GM23248 (cell line): ENCODE data around the gene MICOS13. TPM values are rescaled to one million over a fixed set of nuclear protein-coding genes. Genes with fewer than 3 reads are reported as not detected.

Source experiments
- DNase-seq: peaks from one replicate; pipeline ENCODE4 v3.0.0-alpha.2; 2015
- H2AFZ ChIP-seq: fragments of 200-600 bp; sonication (generic); 2 replicates; pipeline ENCODE4 v1.6.1; 2016; ENCODE audit warnings: antibody characterized with exemption
- H3F3A ChIP-seq: fragments of 200-600 bp; sonication (generic); 2 replicates; pipeline ENCODE4 v1.6.1; 2016; ENCODE audit warnings: mild to moderate bottlenecking, antibody characterized with exemption, mixed run types; ENCODE audit not compliant: insufficient read depth
- H3K27ac ChIP-seq: fragments of 200-600 bp; sonication (generic); 2 replicates; pipeline ENCODE4 v1.5.1; 2016; ENCODE audit warnings: mild to moderate bottlenecking
- H3K27me3 ChIP-seq: fragments of 200-600 bp; sonication (generic); replicated peaks from 2 replicates; pipeline ENCODE4 v1.6.1; 2016; ENCODE audit warnings: mild to moderate bottlenecking; ENCODE audit not compliant: insufficient read depth
- H3K36me3 ChIP-seq: fragments of 200-600 bp; sonication (generic); 2 replicates; pipeline ENCODE4 v1.6.1; 2016; ENCODE audit warnings: low read depth, mild to moderate bottlenecking
- H3K4me1 ChIP-seq: fragments of 200-600 bp; sonication (generic); 2 replicates; pipeline ENCODE4 v1.6.1; 2016; ENCODE audit warnings: mild to moderate bottlenecking; ENCODE audit not compliant: insufficient read depth
- H3K4me2 ChIP-seq: fragments of 200-600 bp; sonication (generic); one replicate; pipeline ENCODE4 v1.6.1; 2016; ENCODE audit warnings: mild to moderate bottlenecking; ENCODE audit not compliant: unreplicated experiment
- H3K4me3 ChIP-seq: fragments of 200-600 bp; sonication (generic); 2 replicates; pipeline ENCODE4 v1.5.1; 2016; ENCODE audit warnings: mild to moderate bottlenecking
- H3K79me2 ChIP-seq: fragments of 200-600 bp; sonication (generic); 2 replicates; pipeline ENCODE4 v1.6.1; 2016; ENCODE audit warnings: mild to moderate bottlenecking; ENCODE audit not compliant: insufficient read depth
- H3K9ac ChIP-seq: fragments of 200-600 bp; sonication (generic); 2 replicates; pipeline ENCODE4 v1.6.1; 2016; ENCODE audit warnings: mild to moderate bottlenecking
- H3K9me2 ChIP-seq: fragments of 200-600 bp; sonication (generic); 2 replicates; pipeline ENCODE4 v1.6.1; 2016; ENCODE audit warnings: mixed run types, mild to moderate bottlenecking, moderate library complexity; ENCODE audit not compliant: insufficient read depth
- H3K9me3 ChIP-seq: fragments of 200-600 bp; sonication (generic); one replicate; pipeline ENCODE4 v1.6.1; 2017; ENCODE audit warnings: low read depth
- H4K20me1 ChIP-seq: fragments of 200-600 bp; sonication (generic); 2 replicates; pipeline ENCODE4 v1.6.0; 2016; ENCODE audit not compliant: insufficient read depth
- EZH2 ChIP-seq: fragments of 200-600 bp; sonication (generic); IDR thresholded peaks from 2 replicates; pipeline ENCODE4 v1.6.1; 2018; ENCODE audit warnings: antibody characterized with exemption, mild to moderate bottlenecking; ENCODE audit not compliant: insufficient read depth, poor library complexity, severe bottlenecking
- EZH2phosphoT487 ChIP-seq: fragments of 200-600 bp; sonication (generic); IDR thresholded peaks from 2 replicates; pipeline ENCODE4 v1.6.1; 2018; ENCODE audit warnings: antibody characterized with exemption, moderate library complexity, mild to moderate bottlenecking, low read depth; ENCODE audit not compliant: insufficient read depth
- WGBS, 2 experiments: methylation state at CpG; one replicate each; pipeline ENCODE4 v1.1.6; 2015 to 2017; ENCODE audit warnings: low lambda C conversion rate in 2 of 2, low coverage in 1 of 2; ENCODE audit errors: missing lambda C conversion rate in 2 of 2; 5-methylcytosine and 5-hydroxymethylcytosine counted together
- in situ Hi-C: fragments of 300-500 bp; cut with MboI; formaldehyde crosslinking; loops from 2 replicates; pipeline ENCODE4 v1.15.0; 2020
- polyA plus RNA-seq: library from polyadenylated mRNA; unstranded; fragments of >200 nt; fragmentation: Nextera tagmentation; extraction: Ambion mirVana; gene quantifications from 2 replicates; pipeline ENCODE4 v1.2.1, GENCODE V29; 2016
- total RNA-seq: library from RNA; depleted of rRNA; stranded (reverse); fragments of >200 nt; shearing (Covaris generic); gene quantifications from 2 replicates; pipeline ENCODE4 v1.2.3, GENCODE V29; 2014

MICOS13 gene
- total and polyA plus RNA-seq, 2 experiments from 2014 or later = 44.5 to 147 TPM

DNA sequence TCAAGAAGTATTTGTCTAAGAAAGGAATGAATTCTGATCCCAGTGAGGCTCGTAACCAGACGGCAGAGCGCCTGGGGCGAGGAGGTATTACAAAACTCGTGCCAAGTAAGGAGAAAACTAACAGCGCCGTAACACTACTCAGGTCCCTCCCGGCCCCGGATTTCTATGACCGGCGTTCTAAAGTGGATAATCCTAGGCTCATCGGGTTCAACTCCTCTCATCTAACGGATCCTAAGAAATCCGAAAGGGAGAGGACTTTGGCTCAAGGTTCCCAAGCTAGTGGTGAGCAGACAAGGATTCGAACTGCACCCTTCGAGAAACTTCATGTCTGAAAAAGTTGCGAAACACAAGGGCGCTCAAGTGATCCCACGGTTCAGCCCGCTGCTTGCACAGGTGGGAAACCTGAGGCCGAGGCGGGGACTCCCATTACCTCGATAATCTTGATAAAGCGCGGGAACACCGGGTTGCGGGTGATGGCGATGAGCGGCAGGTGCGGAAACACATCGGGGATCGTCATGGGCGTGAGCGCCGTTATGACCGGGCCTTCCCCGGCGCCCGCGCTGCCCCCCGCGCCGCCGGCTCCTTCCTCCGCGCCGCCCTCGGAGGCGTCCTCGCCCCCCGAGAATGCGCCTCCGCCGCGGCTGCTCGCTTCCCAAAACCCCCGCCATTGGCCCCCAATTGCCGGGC lies 39.1 kb upstream of the MICOS13 start:
- peaks cover 53% of the 10 kb centered on the region for H3K79me2 ChIP-seq
- H3K27me3 ChIP-seq = no peaks in the 10 kb centered on the region
- peaks cover 6% of the 10 kb centered on the region; the same call in 1 of the 2 replicates for H3K36me3 ChIP-seq
- in situ Hi-C loops = no loop called here
- DNase-seq = peak; percentile 74
- H3K9ac ChIP-seq = peak overlapping the region; percentile 100
- peak overlapping the region; percentile 100 for H3K27ac ChIP-seq
- H3K9me3 ChIP-seq = no peaks in the 10 kb centered on the region
- no peaks in the 10 kb centered on the region for H3K9me2 ChIP-seq
- peaks cover 17% of the 10 kb centered on the region for H3K4me1 ChIP-seq
- H2AFZ ChIP-seq = 0 out of 2 replicates have a peak overlapping the region, but pooled peaks have one; percentile 4
- H3F3A ChIP-seq = peaks cover 24% of the 10 kb centered on the region
- peak overlapping the region; percentile 97 for H3K4me3 ChIP-seq
- H3K4me2 ChIP-seq = peak overlapping the region; percentile 99
- WGBS, 2 experiments = 2 to 3% methylated on average over 40 to 50 of the region's 58 CpGs
- H4K20me1 ChIP-seq = peaks cover 4% of the 10 kb centered on the region
- TF ChIP-seq EZH2 = no peak
- no peak for TF ChIP-seq EZH2phosphoT487

- in situ Hi-C loops = no loop called here
- H4K20me1 ChIP-seq = peaks cover 7% of the 10 kb centered on the region
- 21 to 22% methylated on average over 11 of the region's 11 CpGs for WGBS, 2 experiments
- H3F3A ChIP-seq = peaks cover 24% of the 10 kb centered on the region
- H2AFZ ChIP-seq = no peak overlapping the region
- H3K36me3 ChIP-seq = peaks cover 9% of the 10 kb centered on the region
- H3K27me3 ChIP-seq = no peaks in the 10 kb centered on the region
- H3K27ac ChIP-seq = peak overlapping the region; percentile 100
- H3K9me3 ChIP-seq = no peaks in the 10 kb centered on the region
- peaks cover 60% of the 10 kb centered on the region for H3K79me2 ChIP-seq
- peak overlapping the region; percentile 99 for H3K4me2 ChIP-seq
- H3K9ac ChIP-seq = peak overlapping the region; percentile 100
- H3K4me1 ChIP-seq = peaks cover 17% of the 10 kb centered on the region
- TF ChIP-seq EZH2 (no peak), EZH2phosphoT487 (no peak)
- peak; percentile 91 for DNase-seq
- H3K9me2 ChIP-seq = no peaks in the 10 kb centered on the region
- H3K4me3 ChIP-seq = peak overlapping the region; percentile 97
These were observed 38.4 kb upstream of the MICOS13 start for GRCh38 chr19:5718579-5719273.

GRCh38 chr19:5718037-5718578 lies 37.8 kb upstream of the MICOS13 start:
- H3K9me3 ChIP-seq = no peaks in the 10 kb centered on the region
- H3K27me3 ChIP-seq = no peaks in the 10 kb centered on the region
- H3K79me2 ChIP-seq = peaks cover 67% of the 10 kb centered on the region
- H3K9me2 ChIP-seq = no peaks in the 10 kb centered on the region
- DNase-seq = peak; percentile 81
- peak overlapping the region; percentile 100 for H3K27ac ChIP-seq
- in situ Hi-C loops = no loop called here
- H3K4me3 ChIP-seq = peak overlapping the region; percentile 97
- 30% methylated on average over 14 of the region's 14 CpGs for WGBS, 2 experiments
- peaks cover 17% of the 10 kb centered on the region for H3K4me1 ChIP-seq
- peaks cover 24% of the 10 kb centered on the region for H3F3A ChIP-seq
- TF ChIP-seq EZH2phosphoT487 = no peak
- TF ChIP-seq EZH2 = no peak
- H2AFZ ChIP-seq = no peak overlapping the region
- H4K20me1 ChIP-seq = peaks cover 8% of the 10 kb centered on the region
- H3K4me2 ChIP-seq = peak overlapping the region; percentile 99
- peak overlapping the region; percentile 100 for H3K9ac ChIP-seq
- peaks cover 14% of the 10 kb centered on the region for H3K36me3 ChIP-seq

GRCh38 chr19:5717215-5717935 lies 37.1 kb upstream of the MICOS13 start:
- Histone ChIP-seq H3F3A (peaks cover 24% of the 10 kb centered on the region), H3K9me2 (no peaks in the 10 kb centered on the region), H3K9me3 (no peaks in the 10 kb centered on the region), H4K20me1 (peaks cover 8% of the 10 kb centered on the region), H2AFZ (no peak overlapping the region), H3K9ac (peak overlapping the region; percentile 100), H3K4me2 (peak overlapping the region; percentile 99), H3K36me3 (peaks cover 21% of the 10 kb centered on the region), H3K27ac (peak overlapping the region; percentile 100), H3K4me3 (peak overlapping the region; percentile 97), H3K4me1 (peaks cover 17% of the 10 kb centered on the region), H3K79me2 (peaks cover 74% of the 10 kb centered on the region), H3K27me3 (no peaks in the 10 kb centered on the region)
- in situ Hi-C loops = no loop called here
- DNase-seq = no peak
- WGBS, 2 experiments = 48 to 51% methylated on average over 8 of the region's 8 CpGs
- TF ChIP-seq EZH2phosphoT487 (no peak), EZH2 (no peak)
